ENCODE results near the gene GLRX5. TPM values are rescaled to one million over a fixed set of nuclear protein-coding genes. Genes with fewer than 3 reads are reported as not detected.
A peak's percentile ranks its signal among the peaks of the same experiment; 100 is the strongest.

The GLRX5 gene
- total RNA-seq, 1 donor from 2014 or later: 99.9 TPM

- H3K27me3 ChIP-seq: no peaks in the 10 kb centered on the region
- H3F3A ChIP-seq (ENCODE audit: low read depth): no peaks in the 10 kb centered on the region
- no peaks in the 10 kb centered on the region for H3K36me3 ChIP-seq
- no peak for TF ChIP-seq EZH2phosphoT487 (IDR thresholded peaks at IDR 0.05)
- no peak overlapping the region for H3K4me3 ChIP-seq
- H3K27ac ChIP-seq: no peak overlapping the region
- Mint-ChIP-seq H3K36me3 (no peaks in the 10 kb centered on the region), H3K9me3 (no peaks in the 10 kb centered on the region), H3K4me1 (peaks cover 43% of the 10 kb centered on the region), H3K27me3 (ENCODE audit: insufficient read depth, low read depth) (peaks cover 18% of the 10 kb centered on the region), H3K4me3 (no peak overlapping the region), H3K27ac (no peak overlapping the region)
- H3K9ac ChIP-seq: no peak overlapping the region
- no peaks in the 10 kb centered on the region for H4K20me1 ChIP-seq (ENCODE audit: low read depth)
- no peak overlapping the region for H2AFZ ChIP-seq (replicated peaks)
- no peaks in the 10 kb centered on the region for H3K79me2 ChIP-seq (ENCODE audit: low read depth)
- no peaks in the 10 kb centered on the region for H3K9me3 ChIP-seq (ENCODE audit: low read depth)
- no peak for DNase-seq (ENCODE audit: low spot score)
- peaks cover 6% of the 10 kb centered on the region for H3K4me1 ChIP-seq
- H3K4me2 ChIP-seq: no peak overlapping the region
Observed at GRCh38 chr14:95497561-95498011, 37.3 kb upstream of the GLRX5 start.

GRCh38 chr14:95498622-95499353 is 36.1 kb upstream of the GLRX5 start:
- peaks cover 6% of the 10 kb centered on the region for H3K4me1 ChIP-seq
- no peaks in the 10 kb centered on the region for H3K36me3 ChIP-seq
- H3K4me2 ChIP-seq: no peak overlapping the region
- H3K9me3 Mint-ChIP-seq: no peaks in the 10 kb centered on the region
- H3K79me2 ChIP-seq (ENCODE audit: low read depth): no peaks in the 10 kb centered on the region
- no peaks in the 10 kb centered on the region for H3K27me3 ChIP-seq
- H3K9ac ChIP-seq: no peak overlapping the region
- H4K20me1 ChIP-seq (ENCODE audit: low read depth): no peaks in the 10 kb centered on the region
- H3K27me3 Mint-ChIP-seq (ENCODE audit: insufficient read depth, low read depth): peaks cover 18% of the 10 kb centered on the region
- no peak overlapping the region for H3K4me3 Mint-ChIP-seq
- H3F3A ChIP-seq (ENCODE audit: low read depth): no peaks in the 10 kb centered on the region
- no peaks in the 10 kb centered on the region for H3K9me3 ChIP-seq (ENCODE audit: low read depth)
- H3K36me3 Mint-ChIP-seq: no peaks in the 10 kb centered on the region
- H3K27ac Mint-ChIP-seq: no peak overlapping the region
- H2AFZ ChIP-seq (replicated peaks): no peak overlapping the region
- no peak for DNase-seq (ENCODE audit: low spot score)
- H3K27ac ChIP-seq: no peak overlapping the region
- no peak overlapping the region for H3K4me3 ChIP-seq
- TF ChIP-seq EZH2phosphoT487 (IDR thresholded peaks at IDR 0.05) (no peak), EZH2 (IDR thresholded peaks at IDR 0.05) (no peak), CTCF (IDR thresholded peaks at IDR 0.05) (no peak)
- H3K4me1 Mint-ChIP-seq: peaks cover 43% of the 10 kb centered on the region

DNA sequence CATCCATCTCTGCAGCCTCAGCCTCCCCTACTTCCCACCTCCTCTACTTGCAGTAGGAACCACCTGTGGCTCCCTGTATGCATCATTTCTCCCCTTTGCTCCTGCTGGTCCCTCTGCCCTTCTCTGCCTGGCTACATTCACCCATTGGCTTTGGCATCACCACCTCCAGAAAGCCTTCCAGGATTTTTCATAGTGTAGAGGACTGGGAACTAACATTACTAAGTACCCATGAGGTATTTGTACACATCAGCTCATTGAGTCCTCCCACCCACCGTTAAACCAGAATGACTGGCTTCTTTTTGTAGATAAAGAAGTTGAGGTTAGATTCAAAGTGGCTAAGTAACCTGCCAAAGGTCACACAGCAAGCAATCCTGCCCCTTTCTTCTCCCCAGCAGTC is 35.5 kb upstream of the GLRX5 start:
- Histone ChIP-seq H3K9me3 (ENCODE audit: low read depth) (no peaks in the 10 kb centered on the region), H2AFZ (replicated peaks) (no peak overlapping the region), H3K27ac (no peak overlapping the region), H4K20me1 (ENCODE audit: low read depth) (no peaks in the 10 kb centered on the region), H3K4me1 (peaks cover 6% of the 10 kb centered on the region), H3K27me3 (no peaks in the 10 kb centered on the region), H3F3A (ENCODE audit: low read depth) (no peaks in the 10 kb centered on the region), H3K9ac (no peak overlapping the region), H3K4me3 (no peak overlapping the region), H3K4me2 (no peak overlapping the region), H3K36me3 (no peaks in the 10 kb centered on the region), H3K79me2 (ENCODE audit: low read depth) (no peaks in the 10 kb centered on the region)
- H3K27ac Mint-ChIP-seq: peak overlapping the region; percentile 18
- peaks cover 18% of the 10 kb centered on the region for H3K27me3 Mint-ChIP-seq (ENCODE audit: insufficient read depth, low read depth)
- H3K4me1 Mint-ChIP-seq: peaks cover 43% of the 10 kb centered on the region
- no peaks in the 10 kb centered on the region for H3K36me3 Mint-ChIP-seq
- no peaks in the 10 kb centered on the region for H3K9me3 Mint-ChIP-seq
- no peak for TF ChIP-seq CTCF (IDR thresholded peaks at IDR 0.05)
- TF ChIP-seq EZH2phosphoT487 (IDR thresholded peaks at IDR 0.05): no peak
- TF ChIP-seq EZH2 (IDR thresholded peaks at IDR 0.05): no peak
- H3K4me3 Mint-ChIP-seq: no peak overlapping the region
- DNase-seq (ENCODE audit: low spot score): no peak

- H3K27ac ChIP-seq: no peak overlapping the region
- H3K4me2 ChIP-seq: no peak overlapping the region
- no peaks in the 10 kb centered on the region for H3K36me3 ChIP-seq
- DNase-seq (ENCODE audit: low spot score): no peak
- no peaks in the 10 kb centered on the region for H3K79me2 ChIP-seq (ENCODE audit: low read depth)
- Mint-ChIP-seq H3K4me3 (no peak overlapping the region), H3K9me3 (no peaks in the 10 kb centered on the region), H3K27me3 (ENCODE audit: insufficient read depth, low read depth) (peaks cover 15% of the 10 kb centered on the region), H3K4me1 (peaks cover 43% of the 10 kb centered on the region), H3K36me3 (no peaks in the 10 kb centered on the region), H3K27ac (no peak overlapping the region)
- no peak for TF ChIP-seq CTCF (IDR thresholded peaks at IDR 0.05)
- no peak for TF ChIP-seq EZH2 (IDR thresholded peaks at IDR 0.05)
- TF ChIP-seq EZH2phosphoT487 (IDR thresholded peaks at IDR 0.05): no peak
- no peak overlapping the region for H3K4me3 ChIP-seq
- no peaks in the 10 kb centered on the region for H3K9me3 ChIP-seq (ENCODE audit: low read depth)
- no peaks in the 10 kb centered on the region for H4K20me1 ChIP-seq (ENCODE audit: low read depth)
- no peak overlapping the region for H3K9ac ChIP-seq
- H3K4me1 ChIP-seq: peaks cover 6% of the 10 kb centered on the region
- H3F3A ChIP-seq (ENCODE audit: low read depth): no peaks in the 10 kb centered on the region
- no peak overlapping the region for H2AFZ ChIP-seq (replicated peaks)
- no peaks in the 10 kb centered on the region for H3K27me3 ChIP-seq
Observed at GRCh38 chr14:95500201-95500681, 34.6 kb upstream of the GLRX5 start.

All from neural progenitor cell (in vitro differentiated cells).